ENCODE data around the gene MRGPRX4. TPM values are rescaled to one million over a fixed set of nuclear protein-coding genes. Genes with fewer than 3 reads are reported as not detected.
"Not testable (repeated sequence)": the region's sequence is repeated elsewhere in the genome, so short reads cannot be mapped to it uniquely, and the experiment has no call there.

The MRGPRX4 gene
- total RNA-seq, 4 donors from 2014 or later, result not detected

DNA sequence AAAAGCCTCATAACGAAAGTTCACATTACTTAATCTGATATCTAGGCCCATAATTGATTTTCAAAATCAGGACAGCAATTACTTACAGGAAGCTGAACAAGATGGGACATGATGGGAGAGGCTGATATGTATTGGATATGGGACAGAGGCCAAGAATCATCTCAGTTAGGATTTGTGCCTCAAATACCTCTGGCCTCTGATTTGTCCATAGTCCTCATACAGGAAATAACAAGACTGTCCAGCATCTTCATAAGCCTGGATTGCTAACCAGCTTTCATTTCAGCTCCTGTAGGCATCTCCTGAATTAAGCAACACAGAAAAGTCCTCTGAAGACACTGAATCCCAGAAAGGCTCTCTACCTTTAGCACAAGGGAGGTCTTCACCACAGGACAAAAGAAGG, 4.3 kb upstream of the MRGPRX4 start:
- ATAC-seq, result no peak
- 18 to 33% methylated on average over 1 of the region's 1 CpG for WGBS, 2 donors (ENCODE audit: low coverage in 1 of 2)
- Histone ChIP-seq H3K9me3 (peaks cover 0 to 6% (median 0%) of the 10 kb centered on the region in 3 donors), H3K27ac (no peak overlapping the region), H3K36me3 (no peaks in the 10 kb centered on the region), H3K4me1 (no peaks in the 10 kb centered on the region), H3K27me3 (peaks cover 3% of the 10 kb centered on the region), H3K4me3 (no peak overlapping the region)
- no peak for TF ChIP-seq POLR2AphosphoS5 (IDR thresholded peaks at IDR 0.05)
- no peak for TF ChIP-seq POLR2A (IDR thresholded peaks at IDR 0.05)
- TF ChIP-seq EP300 (IDR thresholded peaks at IDR 0.05), result no peak
- TF ChIP-seq, protein P1, sequence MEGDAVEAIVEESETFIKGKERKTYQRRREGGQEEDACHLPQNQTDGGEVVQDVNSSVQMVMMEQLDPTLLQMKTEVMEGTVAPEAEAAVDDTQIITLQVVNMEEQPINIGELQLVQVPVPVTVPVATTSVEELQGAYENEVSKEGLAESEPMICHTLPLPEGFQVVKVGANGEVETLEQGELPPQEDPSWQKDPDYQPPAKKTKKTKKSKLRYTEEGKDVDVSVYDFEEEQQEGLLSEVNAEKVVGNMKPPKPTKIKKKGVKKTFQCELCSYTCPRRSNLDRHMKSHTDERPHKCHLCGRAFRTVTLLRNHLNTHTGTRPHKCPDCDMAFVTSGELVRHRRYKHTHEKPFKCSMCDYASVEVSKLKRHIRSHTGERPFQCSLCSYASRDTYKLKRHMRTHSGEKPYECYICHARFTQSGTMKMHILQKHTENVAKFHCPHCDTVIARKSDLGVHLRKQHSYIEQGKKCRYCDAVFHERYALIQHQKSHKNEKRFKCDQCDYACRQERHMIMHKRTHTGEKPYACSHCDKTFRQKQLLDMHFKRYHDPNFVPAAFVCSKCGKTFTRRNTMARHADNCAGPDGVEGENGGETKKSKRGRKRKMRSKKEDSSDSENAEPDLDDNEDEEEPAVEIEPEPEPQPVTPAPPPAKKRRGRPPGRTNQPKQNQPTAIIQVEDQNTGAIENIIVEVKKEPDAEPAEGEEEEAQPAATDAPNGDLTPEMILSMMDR (IDR thresholded peaks at IDR 0.05), result no peak

DNA sequence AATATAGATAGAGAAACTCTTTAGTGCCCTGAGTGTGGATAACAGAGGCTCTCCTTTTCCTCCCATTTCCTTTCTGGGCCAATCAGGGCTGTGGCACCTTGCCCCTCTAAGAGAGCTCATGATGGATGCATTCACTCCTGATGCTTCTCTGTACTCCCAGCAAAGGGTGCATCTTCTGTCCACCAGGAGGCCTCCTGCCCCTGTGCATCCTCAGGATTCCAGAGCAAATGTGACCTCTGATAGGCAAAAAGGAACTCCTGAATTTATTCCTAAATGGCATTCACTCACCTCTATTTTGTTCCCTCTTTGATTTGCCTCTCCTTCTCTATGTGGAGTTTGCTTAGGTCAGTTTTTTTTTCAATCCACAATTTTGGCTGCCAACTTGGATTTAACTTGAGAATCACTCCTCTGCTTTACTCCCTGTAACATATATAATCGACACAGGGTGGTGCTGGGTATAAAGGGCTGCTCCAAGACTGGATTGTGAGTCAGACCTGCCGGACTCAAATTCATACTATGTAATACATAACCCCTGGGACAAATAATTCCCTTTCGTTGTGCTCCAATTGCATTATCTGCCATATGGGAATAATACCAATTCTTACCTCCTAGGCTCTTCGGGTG, 1.1 kb upstream of the MRGPRX4 start:
- TF ChIP-seq, protein P1 (IDR thresholded peaks at IDR 0.05), result no peak
- TF ChIP-seq POLR2AphosphoS5 (IDR thresholded peaks at IDR 0.05) (no peak), EP300 (IDR thresholded peaks at IDR 0.05) (no peak), POLR2A (IDR thresholded peaks at IDR 0.05) (no peak)
- no peak for ATAC-seq
- 49 to 53% methylated on average over 4 of the region's 4 CpGs for WGBS, 2 donors (ENCODE audit: low coverage in 1 of 2)

DNA sequence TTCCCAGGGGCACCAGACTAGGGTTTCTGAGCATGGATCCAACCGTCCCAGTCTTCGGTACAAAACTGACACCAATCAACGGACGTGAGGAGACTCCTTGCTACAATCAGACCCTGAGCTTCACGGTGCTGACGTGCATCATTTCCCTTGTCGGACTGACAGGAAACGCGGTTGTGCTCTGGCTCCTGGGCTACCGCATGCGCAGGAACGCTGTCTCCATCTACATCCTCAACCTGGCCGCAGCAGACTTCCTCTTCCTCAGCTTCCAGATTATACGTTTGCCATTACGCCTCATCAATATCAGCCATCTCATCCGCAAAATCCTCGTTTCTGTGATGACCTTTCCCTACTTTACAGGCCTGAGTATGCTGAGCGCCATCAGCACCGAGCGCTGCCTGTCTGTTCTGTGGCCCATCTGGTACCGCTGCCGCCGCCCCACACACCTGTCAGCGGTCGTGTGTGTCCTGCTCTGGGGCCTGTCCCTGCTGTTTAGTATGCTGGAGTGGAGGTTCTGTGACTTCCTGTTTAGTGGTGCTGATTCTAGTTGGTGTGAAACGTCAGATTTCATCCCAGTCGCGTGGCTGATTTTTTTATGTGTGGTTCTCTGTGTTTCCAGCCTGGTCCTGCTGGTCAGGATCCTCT, 709 bp downstream of the MRGPRX4 start:
- H3K4me1 ChIP-seq, result no peaks in the 10 kb centered on the region
- WGBS, 2 donors (ENCODE audit: low coverage in 1 of 2), result 79 to 82% methylated on average over 18 to 25 of the region's 28 CpGs
- no peaks in the 10 kb centered on the region for H3K9me3 ChIP-seq
- no peaks in the 10 kb centered on the region for H3K36me3 ChIP-seq
- TF ChIP-seq EP300 (IDR thresholded peaks at IDR 0.05) (no peak), POLR2AphosphoS5 (IDR thresholded peaks at IDR 0.05) (no peak), POLR2A (IDR thresholded peaks at IDR 0.05) (no peak)
- TF ChIP-seq, protein P1 (IDR thresholded peaks at IDR 0.05), result no peak
- no peak for ATAC-seq
- H3K27ac ChIP-seq, result no peak overlapping the region
- H3K27me3 ChIP-seq, result peaks cover 11% of the 10 kb centered on the region
- H3K4me3 ChIP-seq, result no peak overlapping the region

More for the DNA sequence above, 1.1 kb upstream of the MRGPRX4 start:
- Histone ChIP-seq H3K36me3 (no peaks in the 10 kb centered on the region), H3K27ac (no peak overlapping the region), H3K27me3 (peaks cover 3% of the 10 kb centered on the region), H3K9me3 (peaks cover 0 to 5% (median 0%) of the 10 kb centered on the region in 3 donors), H3K4me3 (no peak overlapping the region), H3K4me1 (no peaks in the 10 kb centered on the region)

DNA sequence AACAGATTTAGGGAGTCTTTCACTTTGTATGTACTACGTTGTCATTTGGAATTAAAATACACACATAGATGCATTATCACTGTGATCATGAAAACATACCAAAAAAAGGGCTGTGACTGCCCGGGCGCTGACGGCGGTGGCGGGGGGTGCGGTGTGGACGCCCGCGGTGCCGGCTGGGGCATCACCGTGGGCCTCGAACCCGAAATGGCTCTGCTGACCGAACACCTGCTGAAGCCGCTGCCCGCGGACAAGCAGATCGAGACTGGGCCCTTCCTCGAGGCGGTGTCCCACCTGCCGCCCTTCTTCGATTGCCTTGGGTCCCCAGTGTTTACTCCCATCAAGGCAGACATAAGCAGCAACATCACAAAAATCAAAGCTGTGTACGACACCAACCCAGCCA, 16.2 kb downstream of the MRGPRX4 start:
- no peak for TF ChIP-seq POLR2A (IDR thresholded peaks at IDR 0.05)
- TF ChIP-seq, protein P1 (IDR thresholded peaks at IDR 0.05), result no peak
- TF ChIP-seq POLR2AphosphoS5 (IDR thresholded peaks at IDR 0.05), result no peak
- no peak for TF ChIP-seq EP300 (IDR thresholded peaks at IDR 0.05)
- H3K9me3 ChIP-seq, result no peaks in the 10 kb centered on the region
- H3K27ac ChIP-seq, result no peak overlapping the region
- no peaks in the 10 kb centered on the region for H3K4me1 ChIP-seq
- no peaks in the 10 kb centered on the region for H3K36me3 ChIP-seq
- WGBS, 2 donors (ENCODE audit: low coverage in 1 of 2), result 91 to 92% methylated on average over 9 to 18 of the region's 24 CpGs
- H3K27me3 ChIP-seq, result no peaks in the 10 kb centered on the region
- H3K4me3 ChIP-seq, result no peak overlapping the region
- ATAC-seq, result no peak

DNA sequence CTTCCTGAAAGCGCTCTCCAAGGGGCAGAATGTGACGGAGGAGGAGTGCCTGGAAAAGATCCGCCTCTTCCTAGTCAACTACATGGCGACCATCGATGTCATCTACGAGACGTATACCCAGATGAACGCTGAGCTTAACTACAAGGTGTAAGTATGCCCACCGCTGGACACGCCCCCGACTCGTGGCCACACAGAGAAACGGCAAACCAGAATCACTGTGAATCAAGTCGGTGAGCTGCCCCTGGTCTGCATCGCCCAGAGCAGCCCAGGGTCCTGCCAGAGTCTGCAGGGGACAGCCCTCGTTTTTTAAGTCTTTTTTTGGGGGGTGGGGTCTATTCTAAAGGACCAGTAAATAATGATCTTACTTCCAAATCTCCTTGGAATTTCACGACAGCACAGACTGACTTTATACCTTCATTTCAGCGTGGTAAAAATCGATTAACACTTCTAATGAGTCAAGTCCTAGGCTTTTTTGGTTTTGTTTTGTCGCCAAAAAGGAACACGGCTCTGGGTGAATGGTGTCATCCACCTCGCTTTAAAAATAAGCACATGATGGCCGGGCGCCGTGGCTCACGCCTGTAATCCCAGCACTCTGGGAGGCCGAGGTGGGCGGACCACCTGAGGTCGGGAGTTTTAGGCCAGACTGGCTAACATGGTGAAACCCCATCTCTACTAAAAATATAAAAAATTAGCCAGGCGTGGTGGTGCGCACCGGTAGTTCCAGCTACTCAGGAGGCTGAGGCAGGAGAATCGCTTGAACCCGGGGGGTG, 17.0 kb downstream of the MRGPRX4 start:
- H3K9me3 ChIP-seq, H3K4me1 ChIP-seq, H3K27me3 ChIP-seq, H3K4me3 ChIP-seq, H3K36me3 ChIP-seq, ATAC-seq, H3K27ac ChIP-seq: not testable (repeated sequence)
- 79 to 90% methylated on average over 11 to 31 of the region's 34 CpGs for WGBS, 2 donors (ENCODE audit: low coverage in 1 of 2)

All from gastroesophageal sphincter (tissue), 4 donors.